ENCODE measurements around the gene KCNJ14.
"Not testable (repeated sequence)": the region's sequence is repeated elsewhere in the genome, so short reads cannot be mapped to it uniquely, and the experiment has no call there.

Gene KCNJ14

GRCh38 chr19:48471836-48472235, 16.5 kb downstream of the KCNJ14 start:
- no peak for DNase-seq (ENCODE audit: low read depth)

- DNase-seq (ENCODE audit: low read depth): no peak
Measured at GRCh38 chr19:48473161-48473966, 18.0 kb downstream of the KCNJ14 start.

- DNase-seq (ENCODE audit: low read depth): no peak
Measured at GRCh38 chr19:48474084-48474592, 18.8 kb downstream of the KCNJ14 start.

GRCh38 chr19:48475369-48476068, 20.1 kb downstream of the KCNJ14 start:
- no peak for DNase-seq (ENCODE audit: low read depth)

GRCh38 chr19:48476176-48476575, 20.8 kb downstream of the KCNJ14 start:
- DNase-seq (ENCODE audit: low read depth): no peak

- no peak for DNase-seq (ENCODE audit: low read depth)
Measured at GRCh38 chr19:48477067-48477685, 21.8 kb downstream of the KCNJ14 start.

- no peak for DNase-seq (ENCODE audit: low read depth)
Measured at GRCh38 chr19:48477698-48478338, 22.4 kb downstream of the KCNJ14 start.

- no peak for DNase-seq (ENCODE audit: low read depth)
Measured at GRCh38 chr19:48478339-48479256, 23.2 kb downstream of the KCNJ14 start.

GRCh38 chr19:48479686-48480085, 24.3 kb downstream of the KCNJ14 start:
- no peak for DNase-seq (ENCODE audit: low read depth)

GRCh38 chr19:48480183-48480557, 24.8 kb downstream of the KCNJ14 start:
- DNase-seq (ENCODE audit: low read depth): no peak

- no peak for DNase-seq (ENCODE audit: low read depth)
Measured at GRCh38 chr19:48480558-48481500, 25.5 kb downstream of the KCNJ14 start.

- no peak for DNase-seq (ENCODE audit: low read depth)
Measured at GRCh38 chr19:48481846-48482639, 26.7 kb downstream of the KCNJ14 start.

GRCh38 chr19:48483301-48483700, 27.9 kb downstream of the KCNJ14 start:
- DNase-seq (ENCODE audit: low read depth): no peak

- DNase-seq (ENCODE audit: low read depth): no peak
Measured at GRCh38 chr19:48484247-48484893, 29.0 kb downstream of the KCNJ14 start.

- no peak for DNase-seq (ENCODE audit: low read depth)
Measured at GRCh38 chr19:48484931-48485612, 29.7 kb downstream of the KCNJ14 start.

- DNase-seq (ENCODE audit: low read depth): not testable (repeated sequence)
Measured at GRCh38 chr19:48486706-48487105, 31.3 kb downstream of the KCNJ14 start.

- DNase-seq (ENCODE audit: low read depth): no peak
Measured at GRCh38 chr19:48487544-48487943, 32.2 kb downstream of the KCNJ14 start.

- DNase-seq (ENCODE audit: low read depth): peak; percentile 38
Measured at GRCh38 chr19:48487948-48488347, 32.6 kb downstream of the KCNJ14 start.
